Measurements from ENCODE around the gene MTAP.

Gene MTAP

GRCh38 chr9:21965401-21965951 lies 163.0 kb downstream of the MTAP start:
- Histone ChIP-seq H2BK12ac (ENCODE audit: low read length in 2 of 2) (peak overlapping the region; percentile 35 to 73), H2AFZ (ENCODE audit: low read depth, low read length) (no peak overlapping the region), H2AK5ac (ENCODE audit: low read length, severe bottlenecking) (no peak overlapping the region), H4K8ac (ENCODE audit: low read length) (peak overlapping the region; percentile 70), H3K27ac (ENCODE audit: low read length, poor library complexity, severe bottlenecking) (peak overlapping the region; percentile 61), H2BK120ac (ENCODE audit: low read depth, low read length) (no peak overlapping the region), H3K4me1 (ENCODE audit: control insufficient read depth, insufficient read depth, low read depth, low read length) (peaks cover 23% of the 10 kb centered on the region), H4K91ac (ENCODE audit: low read length) (peak overlapping the region; percentile 22), H3K23ac (ENCODE audit: low read length in 2 of 2) (no peak overlapping the region), H3K9ac (ENCODE audit: low read length) (peak overlapping the region; percentile 85), H3K4ac (ENCODE audit: low read depth in 1 of 2, low read length in 2 of 2) (peak overlapping the region in 1 of 2 experiments; percentile 50), H2BK15ac (ENCODE audit: low read depth, poor library complexity, severe bottlenecking) (peak overlapping the region; percentile 23), H3K79me1 (replicated peaks; ENCODE audit: low read length, poor library complexity, severe bottlenecking) (peaks cover 6% of the 10 kb centered on the region), H3K14ac (ENCODE audit: low read length in 2 of 2) (peak overlapping the region in 1 of 2 experiments; percentile 42), H3K27me3 (ENCODE audit: control insufficient read depth in 1 of 2, insufficient read depth in 1 of 2, low read length in 2 of 2) (peaks cover 37 to 39% of the 10 kb centered on the region in 2 experiments), H3K36me3 (ENCODE audit: control insufficient read depth in 1 of 2, insufficient read depth in 2 of 2, low read depth in 1 of 2, low read length in 2 of 2) (peaks cover 4 to 23% of the 10 kb centered on the region in 2 experiments), H3K18ac (ENCODE audit: low read depth in 1 of 2, low read length in 2 of 2) (peak overlapping the region; percentile 78 to 82), H3K9me3 (ENCODE audit: control insufficient read depth, low read length) (no peaks in the 10 kb centered on the region), H2BK5ac (ENCODE audit: low read depth, low read length, poor library complexity, severe bottlenecking) (peak overlapping the region; percentile 76), H3K4me3 (ENCODE audit: insufficient read depth in 1 of 2, low read depth in 1 of 2, low read length in 2 of 2) (peak overlapping the region; percentile 57 to 71), H3K4me2 (ENCODE audit: low read length, poor library complexity, severe bottlenecking) (peak overlapping the region; percentile 100)
- WGBS, result 3% methylated on average over 29 of the region's 30 CpGs
- peak; percentile 81 for DNase-seq

GRCh38 chr9:21966140-21966851 lies 163.9 kb downstream of the MTAP start:
- H3K4ac ChIP-seq (ENCODE audit: low read depth in 1 of 2, low read length in 2 of 2), result no peak overlapping the region
- no peak overlapping the region for H2AK5ac ChIP-seq (ENCODE audit: low read length, severe bottlenecking)
- H3K9ac ChIP-seq (ENCODE audit: low read length), result peak overlapping the region; percentile 85
- H2AFZ ChIP-seq (ENCODE audit: low read depth, low read length), result no peak overlapping the region
- H3K27ac ChIP-seq (ENCODE audit: low read length, poor library complexity, severe bottlenecking), result no peak overlapping the region
- 24% methylated on average over 9 of the region's 15 CpGs for WGBS
- no peak for DNase-seq
- H2BK120ac ChIP-seq (ENCODE audit: low read depth, low read length), result no peak overlapping the region
- no peak overlapping the region for H4K91ac ChIP-seq (ENCODE audit: low read length)
- H3K4me2 ChIP-seq (ENCODE audit: low read length, poor library complexity, severe bottlenecking), result no peak overlapping the region
- peak overlapping the region in 1 of 2 experiments; percentile 71 for H3K4me3 ChIP-seq (ENCODE audit: insufficient read depth in 1 of 2, low read depth in 1 of 2, low read length in 2 of 2)
- H3K27me3 ChIP-seq (ENCODE audit: control insufficient read depth in 1 of 2, insufficient read depth in 1 of 2, low read length in 2 of 2), result peaks cover 40 to 47% of the 10 kb centered on the region in 2 experiments
- H3K9me3 ChIP-seq (ENCODE audit: control insufficient read depth, low read length), result no peaks in the 10 kb centered on the region
- H2BK15ac ChIP-seq (ENCODE audit: low read depth, poor library complexity, severe bottlenecking), result no peak overlapping the region
- peaks cover 27% of the 10 kb centered on the region for H3K4me1 ChIP-seq (ENCODE audit: control insufficient read depth, insufficient read depth, low read depth, low read length)
- no peak overlapping the region for H4K8ac ChIP-seq (ENCODE audit: low read length)
- peaks cover 6 to 29% of the 10 kb centered on the region in 2 experiments for H3K36me3 ChIP-seq (ENCODE audit: control insufficient read depth in 1 of 2, insufficient read depth in 2 of 2, low read depth in 1 of 2, low read length in 2 of 2)
- peaks cover 13% of the 10 kb centered on the region for H3K79me1 ChIP-seq (replicated peaks; ENCODE audit: low read length, poor library complexity, severe bottlenecking)
- no peak overlapping the region for H2BK5ac ChIP-seq (ENCODE audit: low read depth, low read length, poor library complexity, severe bottlenecking)
- no peak overlapping the region for H3K18ac ChIP-seq (ENCODE audit: low read depth in 1 of 2, low read length in 2 of 2)
- no peak overlapping the region for H3K23ac ChIP-seq (ENCODE audit: low read length in 2 of 2)
- no peak overlapping the region for H3K14ac ChIP-seq (ENCODE audit: low read length in 2 of 2)
- no peak overlapping the region for H2BK12ac ChIP-seq (ENCODE audit: low read length in 2 of 2)

GRCh38 chr9:21967169-21967568 lies 164.7 kb downstream of the MTAP start:
- no peak for DNase-seq
- Histone ChIP-seq H3K4me2 (ENCODE audit: low read length, poor library complexity, severe bottlenecking) (no peak overlapping the region), H3K4me1 (ENCODE audit: control insufficient read depth, insufficient read depth, low read depth, low read length) (peaks cover 27% of the 10 kb centered on the region), H2AK5ac (ENCODE audit: low read length, severe bottlenecking) (no peak overlapping the region), H3K9ac (ENCODE audit: low read length) (no peak overlapping the region), H3K79me1 (replicated peaks; ENCODE audit: low read length, poor library complexity, severe bottlenecking) (peaks cover 13% of the 10 kb centered on the region), H4K91ac (ENCODE audit: low read length) (no peak overlapping the region), H2BK12ac (ENCODE audit: low read length in 2 of 2) (no peak overlapping the region), H3K23ac (ENCODE audit: low read length in 2 of 2) (no peak overlapping the region), H3K4me3 (ENCODE audit: insufficient read depth in 1 of 2, low read depth in 1 of 2, low read length in 2 of 2) (no peak overlapping the region), H2AFZ (ENCODE audit: low read depth, low read length) (no peak overlapping the region), H2BK120ac (ENCODE audit: low read depth, low read length) (no peak overlapping the region), H3K18ac (ENCODE audit: low read depth in 1 of 2, low read length in 2 of 2) (no peak overlapping the region), H2BK5ac (ENCODE audit: low read depth, low read length, poor library complexity, severe bottlenecking) (no peak overlapping the region), H3K27ac (ENCODE audit: low read length, poor library complexity, severe bottlenecking) (no peak overlapping the region), H3K14ac (ENCODE audit: low read length in 2 of 2) (no peak overlapping the region), H3K9me3 (ENCODE audit: control insufficient read depth, low read length) (no peaks in the 10 kb centered on the region), H3K27me3 (ENCODE audit: control insufficient read depth in 1 of 2, insufficient read depth in 1 of 2, low read length in 2 of 2) (peaks cover 40 to 56% of the 10 kb centered on the region in 2 experiments), H3K36me3 (ENCODE audit: control insufficient read depth in 1 of 2, insufficient read depth in 2 of 2, low read depth in 1 of 2, low read length in 2 of 2) (peaks cover 6 to 29% of the 10 kb centered on the region in 2 experiments), H3K4ac (ENCODE audit: low read depth in 1 of 2, low read length in 2 of 2) (no peak overlapping the region), H4K8ac (ENCODE audit: low read length) (no peak overlapping the region), H2BK15ac (ENCODE audit: low read depth, poor library complexity, severe bottlenecking) (no peak overlapping the region)
- WGBS, result 21% methylated on average over 19 of the region's 19 CpGs

GRCh38 chr9:21967702-21968101 lies 165.3 kb downstream of the MTAP start:
- no peak overlapping the region for H4K8ac ChIP-seq (ENCODE audit: low read length)
- WGBS, result 26% methylated on average over 8 of the region's 10 CpGs

More at GRCh38 chr9:21967702-21968101, 165.3 kb downstream of the MTAP start:
- no peak overlapping the region for H3K23ac ChIP-seq (ENCODE audit: low read length in 2 of 2)
- H2BK12ac ChIP-seq (ENCODE audit: low read length in 2 of 2), result no peak overlapping the region
- H3K9ac ChIP-seq (ENCODE audit: low read length), result no peak overlapping the region
- peaks cover 40 to 61% of the 10 kb centered on the region in 2 experiments for H3K27me3 ChIP-seq (ENCODE audit: control insufficient read depth in 1 of 2, insufficient read depth in 1 of 2, low read length in 2 of 2)
- no peak overlapping the region for H2BK15ac ChIP-seq (ENCODE audit: low read depth, poor library complexity, severe bottlenecking)
- H2AK5ac ChIP-seq (ENCODE audit: low read length, severe bottlenecking), result no peak overlapping the region
- peaks cover 13% of the 10 kb centered on the region for H3K79me1 ChIP-seq (replicated peaks; ENCODE audit: low read length, poor library complexity, severe bottlenecking)
- no peak overlapping the region for H3K4me2 ChIP-seq (ENCODE audit: low read length, poor library complexity, severe bottlenecking)
- no peak overlapping the region for H2BK120ac ChIP-seq (ENCODE audit: low read depth, low read length)
- no peaks in the 10 kb centered on the region for H3K9me3 ChIP-seq (ENCODE audit: control insufficient read depth, low read length)
- no peak overlapping the region for H3K4me3 ChIP-seq (ENCODE audit: insufficient read depth in 1 of 2, low read depth in 1 of 2, low read length in 2 of 2)
- H3K14ac ChIP-seq (ENCODE audit: low read length in 2 of 2), result no peak overlapping the region
- peaks cover 27% of the 10 kb centered on the region for H3K4me1 ChIP-seq (ENCODE audit: control insufficient read depth, insufficient read depth, low read depth, low read length)
- no peak for DNase-seq
- H3K18ac ChIP-seq (ENCODE audit: low read depth in 1 of 2, low read length in 2 of 2), result no peak overlapping the region
- no peak overlapping the region for H2AFZ ChIP-seq (ENCODE audit: low read depth, low read length)
- H4K91ac ChIP-seq (ENCODE audit: low read length), result no peak overlapping the region
- no peak overlapping the region for H2BK5ac ChIP-seq (ENCODE audit: low read depth, low read length, poor library complexity, severe bottlenecking)
- no peak overlapping the region for H3K27ac ChIP-seq (ENCODE audit: low read length, poor library complexity, severe bottlenecking)
- H3K36me3 ChIP-seq (ENCODE audit: control insufficient read depth in 1 of 2, insufficient read depth in 2 of 2, low read depth in 1 of 2, low read length in 2 of 2), result peaks cover 6 to 29% of the 10 kb centered on the region in 2 experiments
- H3K4ac ChIP-seq (ENCODE audit: low read depth in 1 of 2, low read length in 2 of 2), result no peak overlapping the region

All from mesenchymal stem cell (in vitro differentiated cells and primary cell).